ENCODE results near the gene PHC1. TPM values are rescaled to one million over a fixed set of nuclear protein-coding genes. Genes with fewer than 3 reads are reported as not detected.
"Not testable (repeated sequence)": the region's sequence is repeated elsewhere in the genome, so short reads cannot be mapped to it uniquely, and the experiment has no call there.

Gene PHC1
- total RNA-seq, 1 donor from 2014 or later = 19.3 TPM

GRCh38 chr12:8906266-8907180, 7.8 kb upstream of the PHC1 start:
- DNase-seq = no peak
- intact Hi-C loops (cut with DNase I) = no loop called here
- no peak for ATAC-seq (ENCODE audit: poor library complexity)

GRCh38 chr12:8907513-8907912, 6.8 kb upstream of the PHC1 start:
- ATAC-seq (ENCODE audit: poor library complexity) (no peak), DNase-seq (no peak)
- intact Hi-C loops (cut with DNase I) = no loop called here

GRCh38 chr12:8909752-8910151, 4.6 kb upstream of the PHC1 start:
- no peak for DNase-seq
- no peak for ATAC-seq (ENCODE audit: poor library complexity)
- intact Hi-C loops (cut with DNase I) = loop anchor here (10.0 kb wide), 1 partner anchor 135 kb away; no protein-coding TSS in a partner anchor

GRCh38 chr12:8911606-8912268, 2.6 kb upstream of the PHC1 start:
- intact Hi-C loops (cut with DNase I) = loop anchor here (10.0 kb wide), 1 partner anchor 133 kb away; no protein-coding TSS in a partner anchor

GRCh38 chr12:8912914-8913313, 1.4 kb upstream of the PHC1 start:
- DNase-seq (no peak), ATAC-seq (ENCODE audit: poor library complexity) (peak; percentile 19)
- intact Hi-C loops (cut with DNase I) = loop anchor here (10.0 kb wide), 1 partner anchor 132 kb away; no protein-coding TSS in a partner anchor

More at GRCh38 chr12:8911606-8912268, 2.6 kb upstream of the PHC1 start:
- no peak for DNase-seq
- no peak for ATAC-seq (ENCODE audit: poor library complexity)

GRCh38 chr12:8913702-8914032, 642 bp upstream of the PHC1 start:
- no peak for DNase-seq
- ATAC-seq (ENCODE audit: poor library complexity) = no peak
- intact Hi-C loops (cut with DNase I) = loop anchor here (10.0 kb wide), 1 partner anchor 131 kb away; no protein-coding TSS in a partner anchor

- DNase-seq (peak; percentile 61), ATAC-seq (ENCODE audit: poor library complexity) (peak; percentile 65)
- intact Hi-C loops (cut with DNase I) = loop anchor here (10.0 kb wide), 1 partner anchor 130 kb away; no protein-coding TSS in a partner anchor
Observed at GRCh38 chr12:8914716-8915526, 612 bp downstream of the PHC1 start.

GRCh38 chr12:8916154-8916553, 1.8 kb downstream of the PHC1 start:
- no peak for ATAC-seq (ENCODE audit: poor library complexity)
- intact Hi-C loops (cut with DNase I) = loop anchor here (10.0 kb wide), 1 partner anchor 129 kb away; no protein-coding TSS in a partner anchor
- DNase-seq = no peak

- ATAC-seq (ENCODE audit: poor library complexity) (no peak), DNase-seq (no peak)
- intact Hi-C loops (cut with DNase I) = loop anchor here (10.0 kb wide), 1 partner anchor 128 kb away; no protein-coding TSS in a partner anchor
Observed at GRCh38 chr12:8917031-8917430, 2.7 kb downstream of the PHC1 start.

GRCh38 chr12:8917751-8918150, 3.4 kb downstream of the PHC1 start:
- DNase-seq (no peak), ATAC-seq (ENCODE audit: poor library complexity) (no peak)
- intact Hi-C loops (cut with DNase I) = loop anchor here (10.0 kb wide), 1 partner anchor 127 kb away; no protein-coding TSS in a partner anchor

GRCh38 chr12:8919643-8920042, 5.3 kb downstream of the PHC1 start:
- ATAC-seq (ENCODE audit: poor library complexity); DNase-seq: not testable (repeated sequence)
- intact Hi-C loops (cut with DNase I) = loop anchor here (10.0 kb wide), 1 partner anchor 125 kb away; no protein-coding TSS in a partner anchor

- no peak for ATAC-seq (ENCODE audit: poor library complexity)
- no peak for DNase-seq
- intact Hi-C loops (cut with DNase I) = no loop called here
Observed at GRCh38 chr12:8922544-8922943, 8.2 kb downstream of the PHC1 start.

GRCh38 chr12:8930655-8931323, 16.5 kb downstream of the PHC1 start:
- DNase-seq; ATAC-seq (ENCODE audit: poor library complexity); intact Hi-C loops (cut with DNase I): not testable (repeated sequence)

GRCh38 chr12:8932464-8932863, 18.2 kb downstream of the PHC1 start:
- ATAC-seq (ENCODE audit: poor library complexity); intact Hi-C loops (cut with DNase I); DNase-seq: not testable (repeated sequence)

- intact Hi-C loops (cut with DNase I); DNase-seq; ATAC-seq (ENCODE audit: poor library complexity): not testable (repeated sequence)
Observed at GRCh38 chr12:8934080-8934479, 19.8 kb downstream of the PHC1 start.

GRCh38 chr12:8936735-8937134, 22.4 kb downstream of the PHC1 start:
- intact Hi-C loops (cut with DNase I) = no loop called here
- ATAC-seq (ENCODE audit: poor library complexity) (no peak), DNase-seq (no peak)

GRCh38 chr12:8937842-8938442, 23.6 kb downstream of the PHC1 start:
- intact Hi-C loops (cut with DNase I); ATAC-seq (ENCODE audit: poor library complexity); DNase-seq: not testable (repeated sequence)
